IMR-90 (cell line): ENCODE results near the gene ACTR2. TPM values are rescaled to one million over a fixed set of nuclear protein-coding genes. Genes with fewer than 3 reads are reported as not detected.

Source experiments
- ATAC-seq: fragments of 200-7000 bp; cut with Tn5 transposase; 2 replicates; pipeline ENCODE4 v1.9.1; 2020; ENCODE audit warnings: low read depth, mild to moderate bottlenecking, moderate library complexity
- BruUV-seq: library from RNA; stranded (reverse); fragments of 400-500 nt; replicated peaks from 2 replicates; lab custom pipeline; 2021; lab: Mats Ljungman, UMichigan
- CTCF ChIA-PET: fragments of 300-600 bp; formaldehyde crosslinking; extraction: SDS; loops from one replicate; lab custom pipeline; 2021; ENCODE audit warnings: antibody characterized with exemption; lab: Yijun Ruan, JAX
- POLR2A ChIA-PET: fragments of 300-600 bp; sonication (Branson Sonifier 250); formaldehyde crosslinking; loops from one replicate; lab custom pipeline; 2022; ENCODE audit warnings: antibody characterized with exemption; ENCODE audit not compliant: unreplicated experiment; lab: Charles Lee
- DNase-seq: peaks from one replicate; pipeline ENCODE4 v3.0.0; 2013
- H2AFZ ChIP-seq: replicated peaks from 2 replicates; pipeline ENCODE3; 2013; ENCODE audit warnings: low read length, mild to moderate bottlenecking; ENCODE audit not compliant: poor library complexity
- H2AK5ac ChIP-seq: 2 replicates; pipeline ENCODE4 v1.6.1; 2013; ENCODE audit warnings: low read depth, low read length, inconsistent platforms
- H2AK9ac ChIP-seq: replicated peaks from 2 replicates; pipeline ENCODE3; 2013; ENCODE audit warnings: mild to moderate bottlenecking, low read depth, low read length, moderate library complexity; ENCODE audit not compliant: poor library complexity
- H2BK120ac ChIP-seq: 2 replicates; pipeline ENCODE4 v1.6.1; 2013; ENCODE audit warnings: low read depth, low read length, inconsistent platforms
- H2BK15ac ChIP-seq: 3 replicates; pipeline ENCODE4 v1.6.1; 2013; ENCODE audit warnings: low read depth, low read length, inconsistent platforms
- H2BK20ac ChIP-seq: 2 replicates; pipeline ENCODE4 v1.6.1; 2013; ENCODE audit warnings: low read depth, mild to moderate bottlenecking, inconsistent platforms, low read length, moderate library complexity
- H2BK5ac ChIP-seq: 2 replicates; pipeline ENCODE4 v1.6.1; 2013; ENCODE audit warnings: mild to moderate bottlenecking, low read depth, low read length, inconsistent platforms; ENCODE audit not compliant: poor library complexity, severe bottlenecking
- H3K14ac ChIP-seq: replicated peaks from 2 replicates; pipeline ENCODE4 v1.6.1; 2013; ENCODE audit warnings: low read depth, low read length, inconsistent platforms
- H3K18ac ChIP-seq: 2 replicates; pipeline ENCODE4 v1.6.1; 2013; ENCODE audit warnings: low read depth, low read length, control low read depth
- H3K23ac ChIP-seq: 2 replicates; pipeline ENCODE4 v1.6.1; 2013; ENCODE audit warnings: low read depth, low read length, inconsistent platforms
- H3K27ac ChIP-seq: 2 replicates; pipeline ENCODE4 v1.5.1; 2013; ENCODE audit warnings: mild to moderate bottlenecking, control low read depth, low read length; ENCODE audit not compliant: insufficient read depth
- H3K27me3 ChIP-seq: 2 replicates; pipeline ENCODE4 v1.6.1; 2013; ENCODE audit warnings: low read length; ENCODE audit not compliant: control insufficient read depth, insufficient read depth
- H3K36me3 ChIP-seq: 2 replicates; pipeline ENCODE4 v1.6.1; 2013; ENCODE audit warnings: low read length, mixed read lengths; ENCODE audit not compliant: control insufficient read depth, insufficient read depth
- H3K4ac ChIP-seq: 2 replicates; pipeline ENCODE4 v1.6.1; 2013; ENCODE audit warnings: low read depth, low read length, inconsistent platforms
- H3K4me1 ChIP-seq: 2 replicates; pipeline ENCODE4 v1.6.1; 2013; ENCODE audit warnings: low read length, mixed read lengths; ENCODE audit not compliant: control insufficient read depth, insufficient read depth
- H3K4me2 ChIP-seq: 2 replicates; pipeline ENCODE4 v1.6.1; 2013; ENCODE audit warnings: low read depth, mild to moderate bottlenecking, control low read depth, low read length, moderate library complexity
- H3K4me3 ChIP-seq: 2 replicates; pipeline ENCODE4 v1.5.1; 2013; ENCODE audit warnings: low read depth, mild to moderate bottlenecking, control low read depth, low read length, moderate library complexity; ENCODE audit not compliant: insufficient read depth
- H3K56ac ChIP-seq: 2 replicates; pipeline ENCODE4 v1.6.1; 2013; ENCODE audit warnings: low read length, inconsistent platforms; ENCODE audit not compliant: insufficient read depth; ENCODE audit errors: extremely low read depth
- H3K79me1 ChIP-seq, 2 experiments: 2 replicates each; pipeline ENCODE4 v1.6.1; 2013; ENCODE audit warnings: low read length in 2 of 2, inconsistent platforms in 1 of 2, low read depth in 1 of 2
- H3K9ac ChIP-seq: 2 replicates; pipeline ENCODE4 v1.6.1; 2013; ENCODE audit warnings: low read depth, low read length, control low read depth
- H3K9me1 ChIP-seq: 2 replicates; pipeline ENCODE4 v1.6.1; 2013; ENCODE audit warnings: low read length, inconsistent platforms; ENCODE audit not compliant: insufficient read depth
- H3K9me3 ChIP-seq: 2 replicates; pipeline ENCODE4 v1.6.1; 2013; ENCODE audit warnings: low read length; ENCODE audit not compliant: control insufficient read depth, insufficient read depth
- H4K20me1 ChIP-seq: 2 replicates; pipeline ENCODE4 v1.6.1; 2013; ENCODE audit warnings: low read length, inconsistent platforms; ENCODE audit not compliant: insufficient read depth
- H4K5ac ChIP-seq: 2 replicates; pipeline ENCODE4 v1.6.1; 2013; ENCODE audit warnings: mild to moderate bottlenecking, low read depth, low read length, control low read depth
- H4K8ac ChIP-seq, 2 experiments: 2 replicates each; pipeline ENCODE4 v1.6.1; 2013; ENCODE audit warnings: low read depth in 2 of 2, low read length in 2 of 2, control low read depth in 1 of 2, inconsistent platforms in 1 of 2
- H4K91ac ChIP-seq: 2 replicates; pipeline ENCODE4 v1.6.1; 2013; ENCODE audit warnings: low read depth, low read length, inconsistent platforms; ENCODE audit not compliant: insufficient read depth
- MXI1 ChIP-seq: IDR thresholded peaks from 2 replicates; pipeline ENCODE4 v1.6.1; 2012; ENCODE audit warnings: low read depth, mild to moderate bottlenecking, low read length, moderate library complexity, borderline replicate concordance
- POLR2A ChIP-seq: IDR thresholded peaks from 2 replicates; pipeline ENCODE4 v1.6.1; 2012; ENCODE audit warnings: mild to moderate bottlenecking, low read depth, low read length
- WGBS, 2 experiments: methylation state at CpG; one replicate each; pipeline versions ENCODE4 v1.1.5 to v1.1.7; 2013; ENCODE audit warnings: missing lambda C conversion rate in 2 of 2; ENCODE audit not compliant: insufficient read length in 1 of 2; ENCODE audit errors: extremely low coverage in 2 of 2; 5-methylcytosine and 5-hydroxymethylcytosine counted together
- dilution Hi-C: fragments of 300-500 bp; cut with HindIII; formaldehyde crosslinking; loops from one replicate; pipeline ENCODE4 v1.14.3; 2018; ENCODE audit warnings: low sequenced_read_pairs; ENCODE audit not compliant: unreplicated experiment
- in situ Hi-C: fragments of 300-500 bp; cut with MboI; formaldehyde crosslinking; loops from 3 replicates; pipeline ENCODE4 v1.14.3; 2019; ENCODE audit warnings: low sequenced_read_pairs, inconsistent platforms, mixed read lengths
- intact Hi-C: fragments of 100-400 bp; cut with micrococcal nuclease; formaldehyde crosslinking; loops from 2 replicates; pipeline ENCODE4 v1.10.0; 2022
- polyA plus RNA-seq, 3 experiments: library from polyadenylated mRNA; depleted of rRNA; stranded (reverse); fragments of >200 nt; gene quantifications; 2 replicates each; pipeline ENCODE4 v1.2.3, GENCODE V29; 2012; ENCODE audit warnings: low replicate concordance in 1 of 3
- total RNA-seq: library from RNA; depleted of rRNA; stranded (reverse); fragments of >200 nt; gene quantifications from 2 replicates; pipeline ENCODE4 v1.2.3, GENCODE V29; 2012

The ACTR2 gene
- total and polyA plus RNA-seq, 2 of the 4 experiments (the other 2 are of a cell fraction): 141 to 205 TPM

DNA sequence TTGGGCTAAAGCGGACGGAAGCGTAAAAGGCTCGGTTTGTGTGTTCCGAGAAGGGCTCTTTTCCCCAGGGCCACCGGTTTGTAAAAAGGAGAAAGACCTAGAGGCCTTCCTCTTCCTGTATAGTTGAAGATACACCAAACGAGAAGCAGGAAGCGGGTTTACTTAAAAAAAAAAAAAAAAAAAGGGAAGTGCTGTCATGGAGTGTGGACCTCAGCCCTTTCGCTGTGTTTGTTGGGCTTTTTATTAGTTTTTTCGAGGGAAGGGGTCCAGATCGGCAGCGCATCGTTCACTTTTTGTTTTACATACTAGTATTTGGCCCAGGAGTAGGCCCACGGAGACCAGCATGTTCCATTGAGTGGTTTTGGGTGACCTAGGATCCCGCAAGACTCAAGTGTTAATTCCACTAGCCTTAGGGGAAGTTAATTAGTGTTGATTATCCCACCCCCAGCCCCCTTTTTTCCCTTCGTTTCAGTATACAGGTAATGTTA is 676 bp downstream of the ACTR2 start:
- H4K20me1 ChIP-seq: peaks cover 24% of the 10 kb centered on the region; the same call in 1 of the 2 replicates
- dilution Hi-C loops: no loop called here
- peak overlapping the region; percentile 97 for H3K4me2 ChIP-seq
- WGBS, 2 experiments: no CpG with 5 or more reads among the region's 16 CpGs
- no peak for ATAC-seq
- ChIA-PET POLR2A (interaction anchor here (0.6 kb wide), 1 partner anchor 297 kb away, joined by 8 read pairs; no protein-coding TSS in a partner anchor), CTCF (interaction anchor here (0.6 kb wide), 1 partner anchor 21 kb away, joined by 3 read pairs; no protein-coding TSS in a partner anchor)
- peak overlapping the region; percentile 94 for H2AK5ac ChIP-seq
- no TSS peak for BruUV-seq
- H3K4ac ChIP-seq: peak overlapping the region; percentile 98
- H3K9me1 ChIP-seq: peaks cover 8% of the 10 kb centered on the region; the same call in 1 of the 2 replicates
- in situ Hi-C loops: no loop called here
- TF ChIP-seq MXI1 (0 out of 2 replicates have a peak, but pooled peaks have one; percentile 5), POLR2A (no peak)
- H2BK5ac ChIP-seq: peak overlapping the region; percentile 80
- peak; percentile 39 for DNase-seq
- no peaks in the 10 kb centered on the region for H3K9me3 ChIP-seq
- peak overlapping the region; percentile 94 for H3K56ac ChIP-seq
- H3K4me3 ChIP-seq: peak overlapping the region; percentile 90
- peak overlapping the region; percentile 99 for H2AK9ac ChIP-seq
- H3K79me1 ChIP-seq: peaks cover 12 to 41% of the 10 kb centered on the region in 2 experiments
- no peaks in the 10 kb centered on the region for H3K27me3 ChIP-seq
- H3K27ac ChIP-seq: peak overlapping the region; percentile 98
- peak overlapping the region; percentile 97 for H3K14ac ChIP-seq
- peaks cover 4% of the 10 kb centered on the region for H3K36me3 ChIP-seq
- peak overlapping the region; percentile 68; the same call in 1 of the 2 replicates for H2BK120ac ChIP-seq
- H4K91ac ChIP-seq: peak overlapping the region; percentile 89
- H4K8ac ChIP-seq: peak overlapping the region; percentile 64 to 88
- H3K23ac ChIP-seq: peak overlapping the region; percentile 98
- no peak overlapping the region for H2BK20ac ChIP-seq
- H3K4me1 ChIP-seq: peaks cover 6% of the 10 kb centered on the region
- peak overlapping the region; percentile 100 for H2AFZ ChIP-seq
- H2BK15ac ChIP-seq: no peak overlapping the region
- H4K5ac ChIP-seq: peak overlapping the region; percentile 70
- H3K18ac ChIP-seq: peak overlapping the region; percentile 68
- intact Hi-C loops: loop anchor here (5.0 kb wide), 1 partner anchor 96 kb away; the partner anchor contains the start of gene RAB1A
- peak overlapping the region; percentile 99 for H3K9ac ChIP-seq
